Measurements from ENCODE around the gene RHOA. TPM values are rescaled to one million over a fixed set of nuclear protein-coding genes. Genes with fewer than 3 reads are reported as not detected.

RHOA gene
- total and polyA plus RNA-seq, 2 of the 13 experiments (the other 11 are each of a cell fraction or from before 2014, with no cell fraction given), result 131 to 177 TPM

GRCh38 chr3:49397470-49397869 is 14.3 kb downstream of the RHOA start:
- H2AFZ ChIP-seq (ENCODE audit: low read length), result no peak overlapping the region
- DNase-seq (ENCODE audit: low spot score) (no peak), ATAC-seq (peak; percentile 55), FAIRE-seq (peak; percentile 46)
- H3K36me3 ChIP-seq (replicated peaks in 1 of 2; ENCODE audit: control insufficient read depth in 1 of 2, insufficient read depth in 2 of 2, low read length in 2 of 2), result peaks cover 3 to 30% of the 10 kb centered on the region in 2 experiments
- H3K9me3 ChIP-seq (ENCODE audit: low read length), result no peaks in the 10 kb centered on the region
- H3K4me1 ChIP-seq (ENCODE audit: insufficient read depth, low read length), result peaks cover 27% of the 10 kb centered on the region
- H3K79me2 ChIP-seq (ENCODE audit: insufficient read depth, low read length), result peaks cover 87% of the 10 kb centered on the region
- no peak overlapping the region for H3K9ac ChIP-seq (ENCODE audit: insufficient read depth, low read depth, low read length)
- WGBS (ENCODE audit: low lambda C conversion rate), result 91% methylated on average over 4 of the region's 4 CpGs
- H3K4me2 ChIP-seq (ENCODE audit: low read depth, low read length), result no peak overlapping the region
- ChIA-PET CTCF (ENCODE audit: low intra/inter-chr PET ratio, low total read pairs) (no interaction called here), POLR2A (interaction anchor here (0.9 to 1.3 kb wide), 2 partner anchors 11 to 14 kb away, joined by 4 to 6 read pairs; partner anchors contain the start of gene RHOA)
- H3K27ac ChIP-seq (ENCODE audit: extremely low read length, insufficient read depth, low read length), result no peak overlapping the region
- peaks cover 50% of the 10 kb centered on the region for H4K20me1 ChIP-seq (ENCODE audit: insufficient read depth, low read length)
- H3K27me3 ChIP-seq (ENCODE audit: control insufficient read depth in 1 of 2, insufficient read depth in 2 of 2, low read length in 2 of 2), result no peaks in the 10 kb centered on the region
- BruUV-seq (replicated peaks), result no TSS peak
- intact Hi-C loops (cut with micrococcal nuclease; ENCODE audit: unreplicated experiment), result no loop called here
- in situ Hi-C loops (cut with HindIII; ENCODE audit: extremely low pct_ligation_motif_present, low pct_unique_long_range_greater_than_20kb), result no loop called here
- no peak overlapping the region for H3K4me3 ChIP-seq (replicated peaks in 1 of 3; ENCODE audit: insufficient read depth in 1 of 3, low read depth in 2 of 3, low read length in 3 of 3)
- TF ChIP-seq NAIF1 (CRISPR knock-in tag; IDR thresholded peaks at IDR 0.05; ENCODE audit: borderline replicate concordance), result no peak
- no peak for TF ChIP-seq ZFP90 (CRISPR knock-in tag; IDR thresholded peaks at IDR 0.05; ENCODE audit: borderline replicate concordance)
- TF ChIP-seq EZH2 (conservative IDR thresholded peaks at IDR 0.05; ENCODE audit: low read depth, low read length), result no peak
- no peak for TF ChIP-seq ZNF720 (CRISPR knock-in tag; IDR thresholded peaks at IDR 0.05)
- no peak for TF ChIP-seq ZNF710 (CRISPR knock-in tag; IDR thresholded peaks at IDR 0.05; ENCODE audit: borderline replicate concordance)
- TF ChIP-seq ZNF674 (CRISPR knock-in tag; IDR thresholded peaks at IDR 0.05; ENCODE audit: low read depth), result no peak
- no peak for TF ChIP-seq ZNF703 (CRISPR knock-in tag; IDR thresholded peaks at IDR 0.05; ENCODE audit: borderline replicate concordance)
- TF ChIP-seq YY1 (IDR thresholded peaks at IDR 0.05; ENCODE audit: insufficient read depth, insufficient replicate concordance, low read depth, low read length), result peak; percentile 17
- no peak for TF ChIP-seq ZSCAN25 (CRISPR knock-in tag; IDR thresholded peaks at IDR 0.05)
- peak; percentile 96 for TF ChIP-seq THAP11 (CRISPR knock-in tag; IDR thresholded peaks at IDR 0.05)
- peak; percentile 27; the same call in 1 of the 2 replicates for TF ChIP-seq SUZ12 (IDR thresholded peaks at IDR 0.05; ENCODE audit: low read depth, low read length)
- no peak for TF ChIP-seq ZNF781 (CRISPR knock-in tag; IDR thresholded peaks at IDR 0.05; ENCODE audit: borderline replicate concordance, not compliant biosample characterization)
- no peak for TF ChIP-seq ETS1 (CRISPR knock-in tag; IDR thresholded peaks at IDR 0.05)
- no peak for TF ChIP-seq ZNF160 (CRISPR knock-in tag; IDR thresholded peaks at IDR 0.05)
- TF ChIP-seq ZNF512B (CRISPR knock-in tag; IDR thresholded peaks at IDR 0.05; ENCODE audit: borderline replicate concordance), result no peak
- TF ChIP-seq HMGXB4 (CRISPR knock-in tag; IDR thresholded peaks at IDR 0.05; ENCODE audit: borderline replicate concordance in 1 of 2, low read depth in 1 of 2), result no peak
- TF ChIP-seq ZNF143 (CRISPR knock-in tag; IDR thresholded peaks at IDR 0.05), result peak; percentile 83
